Right atrium auricular region (tissue), 2 donors: ENCODE measurements around the gene GAB2. TPM values are rescaled to one million over a fixed set of nuclear protein-coding genes. Genes with fewer than 3 reads are reported as not detected.

Experiments used
- DNase-seq: peaks from one replicate; pipeline ENCODE4 v3.0.0-alpha.2; 2019; ENCODE audit warnings: low spot score
- H3K27ac ChIP-seq, 2 donors: fragments of 200-600 bp; sonication (generic); 1 replicate in 1 of 2; 2 replicates in 1 of 2; pipeline ENCODE4 v1.5.1; 2016 to 2019
- H3K27me3 ChIP-seq, 2 donors: fragments of 200-600 bp; sonication (generic); one replicate each; pipeline versions ENCODE4 v1.5.1 to v1.6.0; 2017 to 2019
- H3K36me3 ChIP-seq: fragments of 200-600 bp; sonication (generic); one replicate; pipeline ENCODE4 v1.5.1; 2016
- H3K4me1 ChIP-seq, 2 donors: fragments of 200-600 bp; sonication (generic); one replicate each; pipeline versions ENCODE4 v1.5.1 to v1.6.0; 2017 to 2019
- H3K4me3 ChIP-seq, 2 donors: fragments of 200-600 bp; sonication (generic); 1 replicate in 1 of 2; 2 replicates in 1 of 2; pipeline ENCODE4 v1.5.1; 2017 to 2019; ENCODE audit warnings: mild to moderate bottlenecking in 1 of 2, moderate library complexity in 1 of 2
- H3K9me3 ChIP-seq, 2 donors: fragments of 200-600 bp; sonication (generic); one replicate each; pipeline ENCODE4 v1.5.1; 2019
- total RNA-seq, 2 donors: library from RNA; depleted of rRNA; stranded (reverse); fragments of >200 nt; gene quantifications; one replicate each; pipeline ENCODE4 v1.1.0, GENCODE V29; 2016
- TF ChIP-seq, protein P1 (sequence below), 2 donors: fragments of 200-600 bp; sonication (generic); IDR thresholded peaks; one replicate each; pipeline ENCODE4 v1.5.1; 2019; ENCODE audit warnings: antibody characterized with exemption in 2 of 2

GAB2 gene
- total RNA-seq, 2 donors from 2014 or later: 22.0 to 33.7 TPM

GRCh38 chr11:78425399-78426070 is 7.9 kb upstream of the GAB2 start:
- H3K4me1 ChIP-seq: peaks cover 0 to 6% of the 10 kb centered on the region in 2 donors
- H3K27me3 ChIP-seq: no peaks in the 10 kb centered on the region
- no peak for DNase-seq
- H3K27ac ChIP-seq: peak overlapping the region in 1 of 2 donors; percentile 18
- H3K4me3 ChIP-seq: no peak overlapping the region
- TF ChIP-seq, protein P1, sequence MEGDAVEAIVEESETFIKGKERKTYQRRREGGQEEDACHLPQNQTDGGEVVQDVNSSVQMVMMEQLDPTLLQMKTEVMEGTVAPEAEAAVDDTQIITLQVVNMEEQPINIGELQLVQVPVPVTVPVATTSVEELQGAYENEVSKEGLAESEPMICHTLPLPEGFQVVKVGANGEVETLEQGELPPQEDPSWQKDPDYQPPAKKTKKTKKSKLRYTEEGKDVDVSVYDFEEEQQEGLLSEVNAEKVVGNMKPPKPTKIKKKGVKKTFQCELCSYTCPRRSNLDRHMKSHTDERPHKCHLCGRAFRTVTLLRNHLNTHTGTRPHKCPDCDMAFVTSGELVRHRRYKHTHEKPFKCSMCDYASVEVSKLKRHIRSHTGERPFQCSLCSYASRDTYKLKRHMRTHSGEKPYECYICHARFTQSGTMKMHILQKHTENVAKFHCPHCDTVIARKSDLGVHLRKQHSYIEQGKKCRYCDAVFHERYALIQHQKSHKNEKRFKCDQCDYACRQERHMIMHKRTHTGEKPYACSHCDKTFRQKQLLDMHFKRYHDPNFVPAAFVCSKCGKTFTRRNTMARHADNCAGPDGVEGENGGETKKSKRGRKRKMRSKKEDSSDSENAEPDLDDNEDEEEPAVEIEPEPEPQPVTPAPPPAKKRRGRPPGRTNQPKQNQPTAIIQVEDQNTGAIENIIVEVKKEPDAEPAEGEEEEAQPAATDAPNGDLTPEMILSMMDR (IDR thresholded peaks at IDR 0.05): no peak
- H3K9me3 ChIP-seq: no peaks in the 10 kb centered on the region
- no peaks in the 10 kb centered on the region for H3K36me3 ChIP-seq

- DNase-seq: no peak
- Histone ChIP-seq H3K36me3 (no peaks in the 10 kb centered on the region), H3K4me1 (peaks cover 0 to 15% of the 10 kb centered on the region in 2 donors), H3K27ac (peak overlapping the region in 1 of 2 donors; percentile 8), H3K27me3 (no peaks in the 10 kb centered on the region), H3K9me3 (no peaks in the 10 kb centered on the region), H3K4me3 (no peak overlapping the region)
- TF ChIP-seq, protein P1 (IDR thresholded peaks at IDR 0.05): no peak
These were observed 7.0 kb upstream of the GAB2 start for GRCh38 chr11:78424334-78425270.

GRCh38 chr11:78423241-78423640 is 5.6 kb upstream of the GAB2 start:
- no peaks in the 10 kb centered on the region for H3K36me3 ChIP-seq
- TF ChIP-seq, protein P1 (IDR thresholded peaks at IDR 0.05): no peak
- no peaks in the 10 kb centered on the region for H3K9me3 ChIP-seq
- DNase-seq: no peak
- H3K4me3 ChIP-seq: no peak overlapping the region
- H3K4me1 ChIP-seq: peaks cover 0 to 29% of the 10 kb centered on the region in 2 donors
- H3K27me3 ChIP-seq: no peaks in the 10 kb centered on the region
- H3K27ac ChIP-seq: no peak overlapping the region

- TF ChIP-seq, protein P1 (IDR thresholded peaks at IDR 0.05): no peak
- peaks cover 0 to 35% of the 10 kb centered on the region in 2 donors for H3K4me1 ChIP-seq
- H3K27me3 ChIP-seq: no peaks in the 10 kb centered on the region
- H3K4me3 ChIP-seq: peak overlapping the region in 1 of 2 donors; percentile 13
- peak; percentile 88 for DNase-seq
- H3K27ac ChIP-seq: peak overlapping the region; percentile 94 to 99
- H3K36me3 ChIP-seq: no peaks in the 10 kb centered on the region
- H3K9me3 ChIP-seq: no peaks in the 10 kb centered on the region
These were observed 3.2 kb upstream of the GAB2 start for GRCh38 chr11:78420796-78421209.

DNA sequence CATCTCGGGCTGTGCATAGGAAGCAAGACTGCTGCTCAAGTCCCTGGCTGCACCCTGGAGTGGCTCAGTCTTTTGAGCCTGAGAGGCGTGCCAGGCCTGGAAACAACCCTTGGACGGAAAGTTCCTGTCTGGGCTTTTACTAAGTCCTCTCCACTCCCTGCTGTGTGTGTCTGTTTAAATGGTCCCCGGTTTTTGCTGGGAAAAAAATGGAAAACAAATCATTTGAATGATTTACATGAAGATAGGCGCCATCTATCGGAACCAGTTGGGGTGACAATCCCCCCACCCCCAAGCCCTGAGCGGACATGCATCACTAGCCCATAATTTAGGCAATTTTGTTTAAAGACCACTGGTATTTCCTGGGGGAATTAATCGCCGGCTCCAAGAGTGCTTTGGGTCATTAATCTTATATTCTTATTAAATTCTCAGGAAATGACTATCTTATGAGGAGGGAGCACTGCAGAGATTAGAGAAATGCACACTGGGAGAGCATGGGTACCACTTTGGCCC is 2.7 kb upstream of the GAB2 start:
- Histone ChIP-seq H3K27ac (peak overlapping the region; percentile 94 to 99), H3K36me3 (no peaks in the 10 kb centered on the region), H3K9me3 (no peaks in the 10 kb centered on the region), H3K4me3 (peak overlapping the region in 1 of 2 donors; percentile 13), H3K4me1 (peaks cover 0 to 35% of the 10 kb centered on the region in 2 donors), H3K27me3 (no peaks in the 10 kb centered on the region)
- TF ChIP-seq, protein P1 (IDR thresholded peaks at IDR 0.05): peak; percentile 22 to 89
- DNase-seq: peak; percentile 86
